HepG2 (cell line): ENCODE data around the gene RAB34. TPM values are rescaled to one million over a fixed set of nuclear protein-coding genes. Genes with fewer than 3 reads are reported as not detected.

Experiments used
- ATM ChIP-seq: fragments of 450-650 bp; IDR thresholded peaks from 2 replicates; pipeline ENCODE4 v1.7.1; 2017; ENCODE audit warnings: mild to moderate bottlenecking, borderline replicate concordance
- CBX2 ChIP-seq, 2 experiments: fragments of 200-600 bp in 1 of 2; sonication (generic); formaldehyde crosslinking in 1 of 2; IDR thresholded peaks; 2 replicates each; pipeline versions ENCODE4 v1.7.0 to v1.8.1; 2018 to 2022; ENCODE audit warnings: low read depth in 2 of 2, low read length in 1 of 2, mild to moderate bottlenecking in 1 of 2, missing genetic modification reagents in 1 of 2
- FOXA3 ChIP-seq: IDR thresholded peaks from 2 replicates; pipeline ENCODE4 v1.6.1; 2016; ENCODE audit warnings: missing genetic modification reagents, missing compliant biosample characterization
- IKZF4 ChIP-seq: sonication (generic); formaldehyde crosslinking; IDR thresholded peaks from 2 replicates; pipeline ENCODE4 v1.5.1; 2020; ENCODE audit warnings: borderline replicate concordance, mild to moderate bottlenecking, low read depth, missing genetic modification reagents; ENCODE audit errors: not compliant biosample characterization
- KLF12 ChIP-seq: sonication (generic); formaldehyde crosslinking; IDR thresholded peaks from 2 replicates; pipeline ENCODE4 v1.4.0; 2020; ENCODE audit warnings: missing genetic modification reagents, borderline replicate concordance
- KLF9 ChIP-seq: IDR thresholded peaks from 2 replicates; pipeline ENCODE4 v1.6.1; 2016; ENCODE audit warnings: low read depth
- SETDB1 ChIP-seq: sonication (generic); formaldehyde crosslinking; IDR thresholded peaks from 2 replicates; pipeline ENCODE4 v1.5.1; 2020; ENCODE audit warnings: missing genetic modification reagents, mild to moderate bottlenecking, borderline replicate concordance
- THAP11 ChIP-seq: IDR thresholded peaks from 2 replicates; pipeline ENCODE4 v1.6.1; 2016; ENCODE audit warnings: missing biosample characterization, missing genetic modification reagents
- TP53 ChIP-seq: sonication (generic); formaldehyde crosslinking; conservative IDR thresholded peaks from 2 replicates; pipeline ENCODE4 v1.4.0; 2020; ENCODE audit warnings: missing genetic modification reagents
- ZBTB10 ChIP-seq: sonication (generic); formaldehyde crosslinking; IDR thresholded peaks from 2 replicates; pipeline ENCODE4 v1.4.0; 2020; ENCODE audit warnings: missing genetic modification reagents, borderline replicate concordance
- ZFP90 ChIP-seq: sonication (generic); formaldehyde crosslinking; IDR thresholded peaks from 2 replicates; pipeline ENCODE4 v1.8.0; 2022; ENCODE audit warnings: missing genetic modification reagents, mild to moderate bottlenecking, inconsistent platforms, borderline replicate concordance
- ZNF101 ChIP-seq: sonication (generic); formaldehyde crosslinking; IDR thresholded peaks from 2 replicates; pipeline ENCODE4 v1.4.0; 2020; ENCODE audit warnings: mild to moderate bottlenecking, low read depth, missing genetic modification reagents, borderline replicate concordance
- ZNF18 ChIP-seq: sonication (generic); formaldehyde crosslinking; IDR thresholded peaks from 2 replicates; pipeline ENCODE4 v1.8.0; 2022; ENCODE audit warnings: mild to moderate bottlenecking, missing genetic modification reagents; ENCODE audit not compliant: insufficient replicate concordance
- ZNF777 ChIP-seq: sonication (generic); formaldehyde crosslinking; IDR thresholded peaks from 2 replicates; pipeline ENCODE4 v1.4.0; 2020; ENCODE audit warnings: missing genetic modification reagents
- polyA plus RNA-seq, 8 experiments: library from polyadenylated mRNA; depleted of rRNA in 3 of 8; stranded (reverse) in 7 of 8; unstranded in 1 of 8; fragments of >200 nt; fragmentation: Illumina TruSeq in 4 of 8; extraction: Trizol in 4 of 8; gene quantifications; 2 replicates each; pipeline versions ENCODE4 v1.2.1 to v1.2.3, GENCODE V29; 2011 to 2016; ENCODE audit warnings: low read depth in 4 of 8, missing spikeins in 1 of 8, mixed read lengths in 1 of 8; ENCODE audit not compliant: insufficient read depth in 1 of 8
- total RNA-seq, 5 experiments: library from RNA; depleted of rRNA; stranded (reverse); fragments of >200 nt; fragmentation: Illumina TruSeq; extraction: Trizol; gene quantifications; 2 replicates each; pipeline ENCODE4 v1.2.3, GENCODE V29; 2016; ENCODE audit warnings: low read depth in 1 of 5
- TF ChIP-seq, protein P1 (sequence below): sonication (generic); formaldehyde crosslinking; IDR thresholded peaks from 2 replicates; pipeline ENCODE4 v1.5.1; 2020; ENCODE audit warnings: mild to moderate bottlenecking, missing genetic modification reagents
- TF ChIP-seq, protein P2 (sequence below): IDR thresholded peaks from 2 replicates; pipeline ENCODE4 v1.6.1; 2016; ENCODE audit warnings: mild to moderate bottlenecking
- TF ChIP-seq, protein P3 (sequence below): sonication (generic); formaldehyde crosslinking; IDR thresholded peaks from 2 replicates; pipeline ENCODE4 v1.5.1; 2020; ENCODE audit warnings: mild to moderate bottlenecking, missing genetic modification reagents, moderate library complexity

Gene RAB34
- total and polyA plus RNA-seq, 2 of the 13 experiments (the other 11 are each of a cell fraction or from before 2014, with no cell fraction given): 0.49 TPM; not detected in 1

GRCh38 chr17:28726627-28727491, 9.2 kb upstream of the RAB34 start (continued):
- TF ChIP-seq ZBTB10 (no peak), ZNF777 (CRISPR knock-in tag) (0 out of 2 replicates have a peak, but pooled peaks have one; percentile 23), SETDB1 (CRISPR knock-in tag) (no peak), THAP11 (CRISPR knock-in tag) (peak; percentile 80), ATM (no peak), FOXA3 (CRISPR knock-in tag) (no peak), IKZF4 (CRISPR knock-in tag) (no peak), ZFP90 (CRISPR knock-in tag) (no peak), TP53 (CRISPR knock-in tag) (no peak), KLF12 (CRISPR knock-in tag) (no peak), KLF9 (CRISPR knock-in tag) (no peak), ZNF101 (CRISPR knock-in tag) (no peak), CBX2 (IDR thresholded peaks at IDR 0.05; ENCODE audit: low read depth, low read length) (no peak), CBX2 (CRISPR knock-in tag; IDR thresholded peaks at IDR 0.05; ENCODE audit: low read depth) (no peak), ZNF18 (no peak)
- TF ChIP-seq, protein P1, sequence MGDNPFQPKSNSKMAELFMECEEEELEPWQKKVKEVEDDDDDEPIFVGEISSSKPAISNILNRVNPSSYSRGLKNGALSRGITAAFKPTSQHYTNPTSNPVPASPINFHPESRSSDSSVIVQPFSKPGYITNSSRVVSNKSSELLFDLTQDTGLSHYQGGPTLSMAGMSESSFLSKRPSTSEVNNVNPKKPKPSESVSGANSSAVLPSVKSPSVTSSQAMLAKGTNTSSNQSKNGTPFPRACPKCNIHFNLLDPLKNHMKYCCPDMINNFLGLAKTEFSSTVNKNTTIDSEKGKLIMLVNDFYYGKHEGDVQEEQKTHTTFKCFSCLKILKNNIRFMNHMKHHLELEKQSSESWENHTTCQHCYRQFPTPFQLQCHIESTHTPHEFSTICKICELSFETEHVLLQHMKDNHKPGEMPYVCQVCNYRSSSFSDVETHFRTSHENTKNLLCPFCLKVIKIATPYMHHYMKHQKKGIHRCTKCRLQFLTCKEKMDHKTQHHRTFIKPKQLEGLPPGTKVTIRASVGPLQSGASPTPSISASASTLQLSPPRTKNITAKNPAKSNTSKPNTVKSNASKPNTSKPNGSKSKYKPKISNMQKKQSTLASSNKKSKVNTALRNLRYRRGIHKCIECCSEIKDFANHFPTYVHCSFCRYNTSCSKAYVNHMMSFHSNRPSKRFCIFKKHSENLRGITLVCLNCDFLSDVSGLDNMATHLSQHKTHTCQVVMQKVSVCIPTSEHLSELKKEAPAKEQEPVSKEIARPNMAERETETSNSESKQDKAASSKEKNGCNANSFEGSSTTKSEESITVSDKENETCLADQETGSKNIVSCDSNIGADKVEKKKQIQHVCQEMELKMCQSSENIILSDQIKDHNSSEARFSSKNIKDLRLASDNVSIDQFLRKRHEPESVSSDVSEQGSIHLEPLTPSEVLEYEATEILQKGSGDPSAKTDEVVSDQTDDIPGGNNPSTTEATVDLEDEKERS: no peak
- TF ChIP-seq, protein P2, sequence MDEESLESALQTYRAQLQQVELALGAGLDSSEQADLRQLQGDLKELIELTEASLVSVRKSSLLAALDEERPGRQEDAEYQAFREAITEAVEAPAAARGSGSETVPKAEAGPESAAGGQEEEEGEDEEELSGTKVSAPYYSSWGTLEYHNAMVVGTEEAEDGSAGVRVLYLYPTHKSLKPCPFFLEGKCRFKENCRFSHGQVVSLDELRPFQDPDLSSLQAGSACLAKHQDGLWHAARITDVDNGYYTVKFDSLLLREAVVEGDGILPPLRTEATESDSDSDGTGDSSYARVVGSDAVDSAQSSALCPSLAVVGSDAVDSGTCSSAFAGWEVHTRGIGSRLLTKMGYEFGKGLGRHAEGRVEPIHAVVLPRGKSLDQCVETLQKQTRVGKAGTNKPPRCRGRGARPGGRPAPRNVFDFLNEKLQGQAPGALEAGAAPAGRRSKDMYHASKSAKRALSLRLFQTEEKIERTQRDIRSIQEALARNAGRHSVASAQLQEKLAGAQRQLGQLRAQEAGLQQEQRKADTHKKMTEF (CRISPR knock-in tag): peak; percentile 76
- TF ChIP-seq, protein P3, sequence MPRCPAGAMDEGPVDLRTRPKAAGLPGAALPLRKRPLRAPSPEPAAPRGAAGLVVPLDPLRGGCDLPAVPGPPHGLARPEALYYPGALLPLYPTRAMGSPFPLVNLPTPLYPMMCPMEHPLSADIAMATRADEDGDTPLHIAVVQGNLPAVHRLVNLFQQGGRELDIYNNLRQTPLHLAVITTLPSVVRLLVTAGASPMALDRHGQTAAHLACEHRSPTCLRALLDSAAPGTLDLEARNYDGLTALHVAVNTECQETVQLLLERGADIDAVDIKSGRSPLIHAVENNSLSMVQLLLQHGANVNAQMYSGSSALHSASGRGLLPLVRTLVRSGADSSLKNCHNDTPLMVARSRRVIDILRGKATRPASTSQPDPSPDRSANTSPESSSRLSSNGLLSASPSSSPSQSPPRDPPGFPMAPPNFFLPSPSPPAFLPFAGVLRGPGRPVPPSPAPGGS (CRISPR knock-in tag): 0 out of 2 replicates have a peak, but pooled peaks have one; percentile 48
